SU-DHL-6 (cell line): ENCODE results near the gene CLASP1.
"Not testable (repeated sequence)": the region's sequence is repeated elsewhere in the genome, so short reads cannot be mapped to it uniquely, and the experiment has no call there.

Experiments
- EZH2phosphoT487 ChIP-seq: fragments of 200-600 bp; sonication (generic), shearing (Covaris generic); conservative IDR thresholded peaks from 2 replicates; pipeline ENCODE4 v1.6.1; 2018; ENCODE audit warnings: mild to moderate bottlenecking, antibody characterized with exemption, low read length, moderate library complexity, mixed read lengths
- TF ChIP-seq, protein P1 (sequence below): fragments of 200-600 bp; sonication (generic); IDR thresholded peaks from one replicate; pipeline ENCODE4 v1.5.1; 2017; ENCODE audit warnings: antibody characterized with exemption, mild to moderate bottlenecking, low read length, moderate library complexity; ENCODE audit not compliant: insufficient read depth, poor library complexity, severe bottlenecking

- TF ChIP-seq, protein P1, sequence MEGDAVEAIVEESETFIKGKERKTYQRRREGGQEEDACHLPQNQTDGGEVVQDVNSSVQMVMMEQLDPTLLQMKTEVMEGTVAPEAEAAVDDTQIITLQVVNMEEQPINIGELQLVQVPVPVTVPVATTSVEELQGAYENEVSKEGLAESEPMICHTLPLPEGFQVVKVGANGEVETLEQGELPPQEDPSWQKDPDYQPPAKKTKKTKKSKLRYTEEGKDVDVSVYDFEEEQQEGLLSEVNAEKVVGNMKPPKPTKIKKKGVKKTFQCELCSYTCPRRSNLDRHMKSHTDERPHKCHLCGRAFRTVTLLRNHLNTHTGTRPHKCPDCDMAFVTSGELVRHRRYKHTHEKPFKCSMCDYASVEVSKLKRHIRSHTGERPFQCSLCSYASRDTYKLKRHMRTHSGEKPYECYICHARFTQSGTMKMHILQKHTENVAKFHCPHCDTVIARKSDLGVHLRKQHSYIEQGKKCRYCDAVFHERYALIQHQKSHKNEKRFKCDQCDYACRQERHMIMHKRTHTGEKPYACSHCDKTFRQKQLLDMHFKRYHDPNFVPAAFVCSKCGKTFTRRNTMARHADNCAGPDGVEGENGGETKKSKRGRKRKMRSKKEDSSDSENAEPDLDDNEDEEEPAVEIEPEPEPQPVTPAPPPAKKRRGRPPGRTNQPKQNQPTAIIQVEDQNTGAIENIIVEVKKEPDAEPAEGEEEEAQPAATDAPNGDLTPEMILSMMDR: not testable (repeated sequence)
- not testable (repeated sequence) for TF ChIP-seq EZH2phosphoT487
These were observed 41.3 kb upstream of the CLASP1 start for GRCh38 chr2:121690572-121690971.
